B cell (primary cell): ENCODE data around the gene MS4A5. TPM values are rescaled to one million over a fixed set of nuclear protein-coding genes. Genes with fewer than 3 reads are reported as not detected.

Experiments used
- ATAC-seq: fragments of 200-7000 bp; cut with Tn5 transposase; one replicate; pipeline ENCODE4 v1.10.0; 2021; ENCODE audit warnings: low read depth, mild to moderate bottlenecking, moderate number of reproducible peaks, moderate library complexity
- CTCF ChIA-PET: fragments of 350-600 bp; sonication (Branson Sonifier 250); formaldehyde crosslinking; loops from one replicate; lab custom pipeline; 2021; ENCODE audit warnings: antibody characterized with exemption, inconsistent platforms; lab: Charles Lee
- POLR2A ChIA-PET: fragments of 350-600 bp; sonication (Branson Sonifier 250); formaldehyde crosslinking; loops from one replicate; lab custom pipeline; 2021; ENCODE audit warnings: antibody characterized with exemption; lab: Charles Lee
- DNase-seq: peaks from one replicate; pipeline ENCODE4 v3.0.0; 2013
- H2AFZ ChIP-seq: 2 replicates; pipeline ENCODE4 v1.6.1; 2012; ENCODE audit warnings: mild to moderate bottlenecking, low read depth, low read length; ENCODE audit not compliant: insufficient read depth, poor library complexity, severe bottlenecking
- H3K27ac ChIP-seq, 2 donors: 1 replicate in 1 of 2; 2 replicates in 1 of 2; pipeline ENCODE4 v1.5.1; 2012 to 2013; ENCODE audit warnings: low read length in 2 of 2, mild to moderate bottlenecking in 2 of 2, moderate library complexity in 1 of 2
- H3K27me3 ChIP-seq, 4 experiments: fragments of 200-600 bp in 1 of 4; sonication (generic) in 1 of 4; replicated peaks in 1 of 4; 1 replicate in 2 of 4; 2 replicates in 2 of 4; pipeline versions ENCODE4 v1.6.1 to v1.7.0; 2013 to 2016; ENCODE audit warnings: low read length in 3 of 4, mild to moderate bottlenecking in 2 of 4, mixed read lengths in 1 of 4, moderate library complexity in 1 of 4; ENCODE audit not compliant: insufficient read depth in 4 of 4, control insufficient read depth in 3 of 4; ENCODE audit errors: control extremely low read depth in 1 of 4
- H3K36me3 ChIP-seq, 2 experiments: replicated peaks in 1 of 2; 1 replicate in 1 of 2; 2 replicates in 1 of 2; pipeline versions ENCODE4 v1.6.1 to v1.7.1; 2013; ENCODE audit warnings: low read length in 1 of 2; ENCODE audit not compliant: insufficient read depth in 2 of 2, control insufficient read depth in 1 of 2; ENCODE audit errors: control extremely low read depth in 1 of 2, extremely low read depth in 1 of 2
- H3K4me1 ChIP-seq, 2 donors: fragments of 200-600 bp in 1 of 2; sonication (generic) in 1 of 2; 1 replicate in 1 of 2; 2 replicates in 1 of 2; pipeline versions ENCODE4 v1.5.1 to v1.6.1; 2013 to 2017; ENCODE audit warnings: low read length in 2 of 2; ENCODE audit not compliant: control insufficient read depth in 2 of 2, insufficient read depth in 2 of 2
- H3K4me2 ChIP-seq: replicated peaks from 2 replicates; pipeline ENCODE3; 2012; ENCODE audit warnings: mild to moderate bottlenecking, low read depth, low read length; ENCODE audit not compliant: poor library complexity, severe bottlenecking
- H3K4me3 ChIP-seq, 5 experiments: fragments of 200-600 bp in 1 of 5; sonication (generic) in 1 of 5; 1 replicate in 3 of 5; 2 replicates in 2 of 5; pipeline versions ENCODE4 v1.5.1 to v1.7.0; 2011 to 2016; ENCODE audit warnings: low read length in 4 of 5, mild to moderate bottlenecking in 4 of 5, low read depth in 2 of 5, control low read depth in 1 of 5, moderate library complexity in 1 of 5; ENCODE audit not compliant: insufficient read depth in 1 of 5; ENCODE audit errors: control extremely low read depth in 1 of 5, extremely low read depth in 1 of 5
- H3K79me2 ChIP-seq: fragments of 200-600 bp; sonication (generic); one replicate; pipeline ENCODE4 v1.6.0; 2016; ENCODE audit warnings: low read length; ENCODE audit not compliant: control insufficient read depth, insufficient read depth
- H3K9ac ChIP-seq: fragments of 200-600 bp; sonication (generic); 2 replicates; pipeline ENCODE4 v1.6.1; 2017; ENCODE audit warnings: mild to moderate bottlenecking, low read length, moderate library complexity
- H3K9me3 ChIP-seq, 3 donors: one replicate each; pipeline versions ENCODE4 v1.6.1 to v1.7.1; 2013; ENCODE audit warnings: low read length in 2 of 3; ENCODE audit not compliant: control insufficient read depth in 2 of 3, insufficient read depth in 1 of 3; ENCODE audit errors: control extremely low read depth in 1 of 3
- H4K20me1 ChIP-seq: 2 replicates; pipeline ENCODE4 v1.6.0; 2012; ENCODE audit warnings: mild to moderate bottlenecking, low read length; ENCODE audit not compliant: insufficient read depth, control insufficient read depth, poor library complexity, severe bottlenecking
- H3K27ac Mint-ChIP-seq: one replicate; pipeline ENCODE4 v1.8.0; 2021; ENCODE audit warnings: mixed read lengths
- H3K27me3 Mint-ChIP-seq: one replicate; pipeline ENCODE4 v1.8.0; 2021; ENCODE audit warnings: mixed read lengths
- H3K4me1 Mint-ChIP-seq: one replicate; pipeline ENCODE4 v1.8.0; 2021; ENCODE audit warnings: mixed read lengths
- H3K4me3 Mint-ChIP-seq: one replicate; pipeline ENCODE4 v1.8.0; 2021; ENCODE audit warnings: mixed read lengths
- H3K9me3 Mint-ChIP-seq: one replicate; pipeline ENCODE4 v1.8.0; 2022; ENCODE audit warnings: mixed read lengths; ENCODE audit not compliant: insufficient read depth
- EZH2 ChIP-seq: IDR thresholded peaks from 2 replicates; pipeline ENCODE4 v1.6.1; 2012; ENCODE audit warnings: borderline replicate concordance, low read depth, mild to moderate bottlenecking, moderate library complexity, low read length; ENCODE audit not compliant: insufficient read depth, poor library complexity, severe bottlenecking
- WGBS: methylation state at CpG from one replicate; pipeline ENCODE4 v1.1.5; 2013; ENCODE audit warnings: missing lambda C conversion rate; ENCODE audit not compliant: insufficient coverage; 5-methylcytosine and 5-hydroxymethylcytosine counted together
- intact Hi-C: fragments of 100-400 bp; cut with micrococcal nuclease; formaldehyde crosslinking; loops from one replicate; pipeline ENCODE4 v1.10.0; 2022
- polyA plus RNA-seq: library from polyadenylated mRNA; depleted of rRNA; stranded (reverse); fragments of >200 nt; gene quantifications from 2 replicates; pipeline ENCODE4 v1.2.3, GENCODE V29; 2012
- total RNA-seq, 2 donors: library from RNA; stranded (reverse); fragments of 120-200 nt in 1 of 2; gene quantifications; 1 replicate in 1 of 2; 2 replicates in 1 of 2; pipeline versions ENCODE4 v1.2.3 to v1.2.4, GENCODE V29; 2013 to 2022
- TF ChIP-seq, protein P1 (sequence below): fragments of 200-600 bp; IDR thresholded peaks from one replicate; pipeline ENCODE4 v1.8.0; 2022; ENCODE audit warnings: antibody characterized with exemption, mild to moderate bottlenecking

The MS4A5 gene
- total and polyA plus RNA-seq, 2 donors (not counting 1 experiment from before 2014, with no cell fraction given), result not detected

GRCh38 chr11:60390419-60390818, 39.0 kb upstream of the MS4A5 start:
- H3K27ac Mint-ChIP-seq, result peak overlapping the region; percentile 79
- no peaks in the 10 kb centered on the region for H3K27me3 ChIP-seq
- peak overlapping the region in 1 of 5 experiments; percentile 15 for H3K4me3 ChIP-seq
- H3K27ac ChIP-seq, result peak overlapping the region; percentile 82 to 96
- H3K4me1 ChIP-seq, result peaks cover 34 to 39% of the 10 kb centered on the region in 2 donors
- peaks cover 3% of the 10 kb centered on the region for H3K9me3 Mint-ChIP-seq
- no peak for ATAC-seq
- no peaks in the 10 kb centered on the region for H4K20me1 ChIP-seq
- ChIA-PET CTCF (interaction anchor here (0.9 to 1.0 kb wide), 2 partner anchors 27 to 66 kb away, joined by 3 to 4 read pairs; no protein-coding TSS in a partner anchor), POLR2A (interaction anchor here (0.6 to 1.1 kb wide), 3 partner anchors 13 to 698 kb away, joined by 3 to 4 read pairs (median 3); no protein-coding TSS in a partner anchor)
- H3K4me1 Mint-ChIP-seq, result peaks cover 53% of the 10 kb centered on the region
- peaks cover 6 to 26% of the 10 kb centered on the region in 2 experiments for H3K36me3 ChIP-seq
- TF ChIP-seq, protein P1, sequence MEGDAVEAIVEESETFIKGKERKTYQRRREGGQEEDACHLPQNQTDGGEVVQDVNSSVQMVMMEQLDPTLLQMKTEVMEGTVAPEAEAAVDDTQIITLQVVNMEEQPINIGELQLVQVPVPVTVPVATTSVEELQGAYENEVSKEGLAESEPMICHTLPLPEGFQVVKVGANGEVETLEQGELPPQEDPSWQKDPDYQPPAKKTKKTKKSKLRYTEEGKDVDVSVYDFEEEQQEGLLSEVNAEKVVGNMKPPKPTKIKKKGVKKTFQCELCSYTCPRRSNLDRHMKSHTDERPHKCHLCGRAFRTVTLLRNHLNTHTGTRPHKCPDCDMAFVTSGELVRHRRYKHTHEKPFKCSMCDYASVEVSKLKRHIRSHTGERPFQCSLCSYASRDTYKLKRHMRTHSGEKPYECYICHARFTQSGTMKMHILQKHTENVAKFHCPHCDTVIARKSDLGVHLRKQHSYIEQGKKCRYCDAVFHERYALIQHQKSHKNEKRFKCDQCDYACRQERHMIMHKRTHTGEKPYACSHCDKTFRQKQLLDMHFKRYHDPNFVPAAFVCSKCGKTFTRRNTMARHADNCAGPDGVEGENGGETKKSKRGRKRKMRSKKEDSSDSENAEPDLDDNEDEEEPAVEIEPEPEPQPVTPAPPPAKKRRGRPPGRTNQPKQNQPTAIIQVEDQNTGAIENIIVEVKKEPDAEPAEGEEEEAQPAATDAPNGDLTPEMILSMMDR, result no peak
- no peak for TF ChIP-seq EZH2
- no peaks in the 10 kb centered on the region for H3K27me3 Mint-ChIP-seq
- H3K4me2 ChIP-seq, result peak overlapping the region; percentile 52
- H2AFZ ChIP-seq, result no peak overlapping the region
- intact Hi-C loops, result no loop called here
- peak overlapping the region; percentile 23 for H3K9ac ChIP-seq
- peak; percentile 38 for DNase-seq
- no peaks in the 10 kb centered on the region for H3K9me3 ChIP-seq
- H3K4me3 Mint-ChIP-seq, result peak overlapping the region; percentile 39
- H3K79me2 ChIP-seq, result peaks cover 22% of the 10 kb centered on the region

- H3K9me3 ChIP-seq, result no peaks in the 10 kb centered on the region
- Mint-ChIP-seq H3K4me3 (no peak overlapping the region), H3K27ac (peak overlapping the region; percentile 71), H3K27me3 (no peaks in the 10 kb centered on the region), H3K4me1 (peaks cover 66% of the 10 kb centered on the region), H3K9me3 (peaks cover 3% of the 10 kb centered on the region)
- H2AFZ ChIP-seq, result no peak overlapping the region
- CTCF ChIA-PET, result interaction anchor here (1.0 kb wide), 1 partner anchor 27 kb away, joined by 3 read pairs; no protein-coding TSS in a partner anchor
- H3K27me3 ChIP-seq, result no peaks in the 10 kb centered on the region
- no peak for TF ChIP-seq EZH2
- TF ChIP-seq, protein P1, result no peak
- no peak overlapping the region for H3K9ac ChIP-seq
- H3K4me3 ChIP-seq, result no peak overlapping the region
- POLR2A ChIA-PET, result no interaction called here
- H3K4me2 ChIP-seq, result no peak overlapping the region
- H3K79me2 ChIP-seq, result peaks cover 22% of the 10 kb centered on the region
- ATAC-seq (no peak), DNase-seq (no peak)
- intact Hi-C loops, result no loop called here
- H3K27ac ChIP-seq, result no peak overlapping the region
- no peaks in the 10 kb centered on the region for H4K20me1 ChIP-seq
- WGBS, result 100% methylated on average over 2 of the region's 2 CpGs
- peaks cover 50 to 54% of the 10 kb centered on the region in 2 donors for H3K4me1 ChIP-seq
- H3K36me3 ChIP-seq, result peaks cover 4 to 8% of the 10 kb centered on the region in 2 experiments
Measured at GRCh38 chr11:60392361-60392760, 37.0 kb upstream of the MS4A5 start.
